PC-3 (cell line): ENCODE results near the gene DSCAM. TPM values are rescaled to one million over a fixed set of nuclear protein-coding genes. Genes with fewer than 3 reads are reported as not detected.
A peak's percentile ranks its signal among the peaks of the same experiment; 100 is the strongest.

Experiments used
- ATAC-seq: fragments of 200-7000 bp; cut with Tn5 transposase; 2 replicates; pipeline ENCODE4 v1.9.1; 2020; ENCODE audit warnings: mild to moderate bottlenecking, moderate library complexity
- BruUV-seq: library from RNA; stranded (reverse); fragments of 400-500 nt; replicated peaks from 2 replicates; lab custom pipeline; 2021; lab: Mats Ljungman, UMichigan
- CTCF ChIA-PET: fragments of 300-600 bp; sonication (Branson Sonifier 250); formaldehyde crosslinking; loops from one replicate; lab custom pipeline; 2022; ENCODE audit warnings: antibody characterized with exemption; lab: Charles Lee
- POLR2A ChIA-PET: fragments of 300-600 bp; sonication (Branson Sonifier 250); formaldehyde crosslinking; loops from one replicate; lab custom pipeline; 2022; ENCODE audit warnings: antibody characterized with exemption; ENCODE audit not compliant: unreplicated experiment; lab: Charles Lee
- DNase-seq: peaks from one replicate; pipeline ENCODE4 v3.0.0-alpha.2; 2015
- H2AFZ ChIP-seq: fragments of 300-600 bp; sonication (generic); 2 replicates; pipeline ENCODE4 v1.6.0; 2016; ENCODE audit warnings: antibody characterized with exemption, low read length
- H3F3A ChIP-seq: fragments of 300-600 bp; sonication (generic); one replicate; pipeline ENCODE4 v1.6.0; 2017; ENCODE audit warnings: antibody characterized with exemption, low read length, control low read depth, mild to moderate bottlenecking; ENCODE audit not compliant: unreplicated experiment
- H3K27ac ChIP-seq: fragments of 300-600 bp; sonication (generic); 2 replicates; pipeline ENCODE4 v1.5.1; 2016; ENCODE audit warnings: mild to moderate bottlenecking, low read length
- H3K27me3 ChIP-seq: fragments of 300-600 bp; sonication (generic); 2 replicates; pipeline ENCODE4 v1.6.1; 2016; ENCODE audit warnings: low read length, mixed read lengths
- H3K36me3 ChIP-seq: fragments of 300-600 bp; sonication (generic); 2 replicates; pipeline ENCODE4 v1.6.1; 2016; ENCODE audit warnings: low read depth, mixed run types, low read length, mixed read lengths
- H3K4me1 ChIP-seq: fragments of 300-600 bp; sonication (generic); 2 replicates; pipeline ENCODE4 v1.5.1; 2016; ENCODE audit warnings: low read length; ENCODE audit not compliant: insufficient read depth
- H3K4me2 ChIP-seq: fragments of 300-600 bp; sonication (generic); 2 replicates; pipeline ENCODE4 v1.6.0; 2016; ENCODE audit warnings: low read length
- H3K4me3 ChIP-seq: fragments of 300-600 bp; sonication (generic); 2 replicates; pipeline ENCODE4 v1.5.1; 2016; ENCODE audit warnings: mild to moderate bottlenecking, low read length, mixed read lengths
- H3K79me2 ChIP-seq: fragments of 300-600 bp; sonication (generic); 2 replicates; pipeline ENCODE4 v1.6.1; 2017; ENCODE audit warnings: low read length, mixed read lengths
- H3K9ac ChIP-seq: fragments of 300-600 bp; sonication (generic); 2 replicates; pipeline ENCODE4 v1.6.0; 2016; ENCODE audit warnings: mild to moderate bottlenecking, low read length
- H3K9me2 ChIP-seq: fragments of 300-600 bp; sonication (generic); replicated peaks from 2 replicates; pipeline ENCODE4 v1.6.1; 2016; ENCODE audit warnings: mixed run types, low read length, mixed read lengths
- H3K9me3 ChIP-seq: fragments of 300-600 bp; sonication (generic); 2 replicates; pipeline ENCODE4 v1.6.1; 2016; ENCODE audit warnings: low read length, mixed read lengths
- H4K20me1 ChIP-seq: fragments of 300-600 bp; sonication (generic); 2 replicates; pipeline ENCODE4 v1.6.1; 2016; ENCODE audit warnings: low read length, mixed read lengths
- EZH2 ChIP-seq: fragments of 300-600 bp; sonication (generic); IDR thresholded peaks from one replicate; pipeline ENCODE4 v1.6.1; 2017; ENCODE audit warnings: antibody characterized with exemption, mild to moderate bottlenecking, low read length; ENCODE audit not compliant: unreplicated experiment
- EZH2phosphoT487 ChIP-seq: fragments of 300-600 bp; sonication (generic); IDR thresholded peaks from 2 replicates; pipeline ENCODE4 v1.6.1; 2018; ENCODE audit warnings: mild to moderate bottlenecking, antibody characterized with exemption, low read length, borderline replicate concordance
- intact Hi-C: fragments of 100-400 bp; cut with micrococcal nuclease; formaldehyde crosslinking; loops from 2 replicates; pipeline ENCODE4 v1.9.0; 2023
- total RNA-seq: library from RNA; depleted of rRNA; stranded (reverse); fragments of >200 nt; gene quantifications from 2 replicates; pipeline ENCODE4 v1.2.3, GENCODE V29; 2014
- TF ChIP-seq, protein P1 (sequence below): fragments of 300-600 bp; sonication (generic); conservative IDR thresholded peaks from 2 replicates; pipeline ENCODE4 v1.5.1; 2017; ENCODE audit warnings: antibody characterized with exemption, low read depth, mild to moderate bottlenecking, low read length

DSCAM gene
- total RNA-seq, 1 experiment from 2014 or later: not detected

- peak overlapping the region; percentile 24; the same call in 1 of the 2 replicates for H3K4me2 ChIP-seq
- BruUV-seq: no TSS peak
- H3K27ac ChIP-seq: no peak overlapping the region
- H3K4me3 ChIP-seq: no peak overlapping the region
- H2AFZ ChIP-seq: peak overlapping the region; percentile 60
- peak; percentile 73 for ATAC-seq
- H3F3A ChIP-seq: no peaks in the 10 kb centered on the region
- H3K9me2 ChIP-seq: no peaks in the 10 kb centered on the region
- H3K79me2 ChIP-seq: peaks cover 7% of the 10 kb centered on the region; the same call in 1 of the 2 replicates
- no peaks in the 10 kb centered on the region for H4K20me1 ChIP-seq
- POLR2A ChIA-PET: no interaction called here
- no peaks in the 10 kb centered on the region for H3K36me3 ChIP-seq
- no peaks in the 10 kb centered on the region for H3K27me3 ChIP-seq
- CTCF ChIA-PET: no interaction called here
- no peaks in the 10 kb centered on the region for H3K4me1 ChIP-seq
- DNase-seq: peak; percentile 49
- no peak for TF ChIP-seq EZH2
- no peak for TF ChIP-seq EZH2phosphoT487
- TF ChIP-seq, protein P1, sequence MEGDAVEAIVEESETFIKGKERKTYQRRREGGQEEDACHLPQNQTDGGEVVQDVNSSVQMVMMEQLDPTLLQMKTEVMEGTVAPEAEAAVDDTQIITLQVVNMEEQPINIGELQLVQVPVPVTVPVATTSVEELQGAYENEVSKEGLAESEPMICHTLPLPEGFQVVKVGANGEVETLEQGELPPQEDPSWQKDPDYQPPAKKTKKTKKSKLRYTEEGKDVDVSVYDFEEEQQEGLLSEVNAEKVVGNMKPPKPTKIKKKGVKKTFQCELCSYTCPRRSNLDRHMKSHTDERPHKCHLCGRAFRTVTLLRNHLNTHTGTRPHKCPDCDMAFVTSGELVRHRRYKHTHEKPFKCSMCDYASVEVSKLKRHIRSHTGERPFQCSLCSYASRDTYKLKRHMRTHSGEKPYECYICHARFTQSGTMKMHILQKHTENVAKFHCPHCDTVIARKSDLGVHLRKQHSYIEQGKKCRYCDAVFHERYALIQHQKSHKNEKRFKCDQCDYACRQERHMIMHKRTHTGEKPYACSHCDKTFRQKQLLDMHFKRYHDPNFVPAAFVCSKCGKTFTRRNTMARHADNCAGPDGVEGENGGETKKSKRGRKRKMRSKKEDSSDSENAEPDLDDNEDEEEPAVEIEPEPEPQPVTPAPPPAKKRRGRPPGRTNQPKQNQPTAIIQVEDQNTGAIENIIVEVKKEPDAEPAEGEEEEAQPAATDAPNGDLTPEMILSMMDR: peak; percentile 89
- peaks cover 11% of the 10 kb centered on the region; the same call in 1 of the 2 replicates for H3K9me3 ChIP-seq
- intact Hi-C loops: no loop called here
- H3K9ac ChIP-seq: no peak overlapping the region
Measured at GRCh38 chr21:40386294-40386911, 460.6 kb downstream of the DSCAM start.

GRCh38 chr21:40385883-40386282 lies 461.1 kb downstream of the DSCAM start:
- H3K79me2 ChIP-seq: peaks cover 7% of the 10 kb centered on the region; the same call in 1 of the 2 replicates
- H2AFZ ChIP-seq: peak overlapping the region; percentile 60
- H3K9me3 ChIP-seq: peaks cover 16% of the 10 kb centered on the region; the same call in 1 of the 2 replicates
- ChIA-PET CTCF (no interaction called here), POLR2A (no interaction called here)
- H3K9me2 ChIP-seq: no peaks in the 10 kb centered on the region
- intact Hi-C loops: no loop called here
- no peak overlapping the region for H3K9ac ChIP-seq
- no peak for DNase-seq
- TF ChIP-seq, protein P1: no peak
- peak overlapping the region; percentile 24; the same call in 1 of the 2 replicates for H3K4me2 ChIP-seq
- no peak overlapping the region for H3K4me3 ChIP-seq
- H3K27me3 ChIP-seq: no peaks in the 10 kb centered on the region
- ATAC-seq: no peak
- H3K4me1 ChIP-seq: no peaks in the 10 kb centered on the region
- H3K27ac ChIP-seq: no peak overlapping the region
- no peaks in the 10 kb centered on the region for H3F3A ChIP-seq
- no peaks in the 10 kb centered on the region for H3K36me3 ChIP-seq
- no peaks in the 10 kb centered on the region for H4K20me1 ChIP-seq
- no TSS peak for BruUV-seq

- H3K9me2 ChIP-seq: no peaks in the 10 kb centered on the region
- H4K20me1 ChIP-seq: no peaks in the 10 kb centered on the region
- ATAC-seq (no peak), DNase-seq (no peak)
- no peak overlapping the region for H3K4me2 ChIP-seq
- peaks cover 7% of the 10 kb centered on the region; the same call in 1 of the 2 replicates for H3K79me2 ChIP-seq
- H3K9me3 ChIP-seq: peaks cover 16% of the 10 kb centered on the region; the same call in 1 of the 2 replicates
- no peaks in the 10 kb centered on the region for H3K4me1 ChIP-seq
- no peak overlapping the region for H2AFZ ChIP-seq
- H3K9ac ChIP-seq: no peak overlapping the region
- TF ChIP-seq EZH2phosphoT487 (no peak), EZH2 (no peak)
- TF ChIP-seq, protein P1: no peak
- ChIA-PET CTCF (no interaction called here), POLR2A (no interaction called here)
- intact Hi-C loops: no loop called here
- no peak overlapping the region for H3K27ac ChIP-seq
- BruUV-seq: no TSS peak
- no peak overlapping the region for H3K4me3 ChIP-seq
- no peaks in the 10 kb centered on the region for H3F3A ChIP-seq
- no peaks in the 10 kb centered on the region for H3K27me3 ChIP-seq
- H3K36me3 ChIP-seq: no peaks in the 10 kb centered on the region
Measured at GRCh38 chr21:40383951-40384350, 463.0 kb downstream of the DSCAM start.
